Lung (tissue), 12 donors: ENCODE results near the gene FOSL1. TPM values are rescaled to one million over a fixed set of nuclear protein-coding genes. Genes with fewer than 3 reads are reported as not detected.

ENCODE experiments used
- ATAC-seq: fragments of 200-7000 bp; cut with Tn5 transposase; one replicate; pipeline ENCODE4 v1.9.1; 2020; ENCODE audit warnings: moderate number of reproducible peaks; ENCODE audit not compliant: insufficient read depth, low FRiP score
- DNase-seq, 3 donors: peaks; one replicate each; pipeline ENCODE4 v3.0.0-alpha.2; 2013 to 2017
- H3K27ac ChIP-seq, 2 donors: one replicate each; pipeline ENCODE4 v1.5.1; 2013; ENCODE audit warnings: mild to moderate bottlenecking in 2 of 2, moderate library complexity in 2 of 2, control low read depth in 1 of 2, inconsistent platforms in 1 of 2, low read depth in 1 of 2, low read length in 1 of 2
- H3K27me3 ChIP-seq, 3 donors: one replicate each; pipeline ENCODE4 v1.5.1; 2013; ENCODE audit warnings: low read length in 2 of 3; ENCODE audit not compliant: control insufficient read depth in 3 of 3, insufficient read depth in 3 of 3
- H3K36me3 ChIP-seq, 4 donors: one replicate each; pipeline ENCODE4 v1.5.1; 2013; ENCODE audit warnings: low read length in 4 of 4, mild to moderate bottlenecking in 1 of 4, moderate library complexity in 1 of 4; ENCODE audit not compliant: control insufficient read depth in 4 of 4, insufficient read depth in 4 of 4
- H3K4me1 ChIP-seq, 5 donors: one replicate each; pipeline ENCODE4 v1.5.1; 2013; ENCODE audit warnings: low read length in 5 of 5, mild to moderate bottlenecking in 2 of 5, moderate library complexity in 1 of 5; ENCODE audit not compliant: control insufficient read depth in 5 of 5, insufficient read depth in 5 of 5
- H3K4me3 ChIP-seq: one replicate; pipeline ENCODE4 v1.5.1; 2013; ENCODE audit warnings: mild to moderate bottlenecking, control low read depth, moderate library complexity
- H3K9ac ChIP-seq, 2 donors: one replicate each; pipeline ENCODE4 v1.5.1; 2013; ENCODE audit warnings: low read length in 2 of 2, control low read depth in 1 of 2; ENCODE audit not compliant: insufficient read depth in 1 of 2
- H3K9me3 ChIP-seq, 4 donors: one replicate each; pipeline ENCODE4 v1.5.1; 2013; ENCODE audit warnings: low read length in 3 of 4, mild to moderate bottlenecking in 1 of 4, moderate library complexity in 1 of 4; ENCODE audit not compliant: control insufficient read depth in 4 of 4, insufficient read depth in 3 of 4
- WGBS, 2 donors: extraction: QIAGEN DNeasy Blood & Tissue Kit; methylation state at CpG; one replicate each; pipeline ENCODE4 v1.1.7; 2013; 5-methylcytosine and 5-hydroxymethylcytosine counted together
- polyA plus RNA-seq, 2 donors: library from polyadenylated mRNA; stranded (reverse); fragments of 200-250 nt; gene quantifications; one replicate each; pipeline ENCODE4 v1.2.1, GENCODE V29; 2013
- total RNA-seq, 2 donors: library from RNA; depleted of rRNA in 1 of 2; stranded (reverse); fragments of >200 nt in 1 of 2; gene quantifications; one replicate each; pipeline ENCODE4 v1.2.1, GENCODE V29; 2014 to 2021
- TF ChIP-seq, protein P1 (sequence below): IDR thresholded peaks from 2 replicates; pipeline ENCODE4 v1.5.1; 2012; ENCODE audit warnings: mild to moderate bottlenecking; ENCODE audit errors: control extremely low read depth, extremely low read depth
- donor health status: control.
- donor health status: control.
- donor health status: Bipolar disorder and iron deficiency.
- donor health status: healthy.
- donor health status: DM: yes; HTN: yes; CAD: no.

The FOSL1 gene
- total and polyA plus RNA-seq, 4 donors: 0.43 to 19.9 (median 15.3) TPM

- Histone ChIP-seq H3K27me3 (no peaks in the 10 kb centered on the region), H3K27ac (no peak within 1 kb of the TSS), H3K4me3 (no peak within 1 kb of the TSS), H3K9me3 (no peaks in the 10 kb centered on the region), H3K36me3 (peaks cover 7 to 23% (median 15%) of the 10 kb centered on the region in 4 donors), H3K4me1 (peaks cover 0 to 5% (median 0%) of the 10 kb centered on the region in 5 donors), H3K9ac (no peak within 1 kb of the TSS)
- TF ChIP-seq, protein P1, sequence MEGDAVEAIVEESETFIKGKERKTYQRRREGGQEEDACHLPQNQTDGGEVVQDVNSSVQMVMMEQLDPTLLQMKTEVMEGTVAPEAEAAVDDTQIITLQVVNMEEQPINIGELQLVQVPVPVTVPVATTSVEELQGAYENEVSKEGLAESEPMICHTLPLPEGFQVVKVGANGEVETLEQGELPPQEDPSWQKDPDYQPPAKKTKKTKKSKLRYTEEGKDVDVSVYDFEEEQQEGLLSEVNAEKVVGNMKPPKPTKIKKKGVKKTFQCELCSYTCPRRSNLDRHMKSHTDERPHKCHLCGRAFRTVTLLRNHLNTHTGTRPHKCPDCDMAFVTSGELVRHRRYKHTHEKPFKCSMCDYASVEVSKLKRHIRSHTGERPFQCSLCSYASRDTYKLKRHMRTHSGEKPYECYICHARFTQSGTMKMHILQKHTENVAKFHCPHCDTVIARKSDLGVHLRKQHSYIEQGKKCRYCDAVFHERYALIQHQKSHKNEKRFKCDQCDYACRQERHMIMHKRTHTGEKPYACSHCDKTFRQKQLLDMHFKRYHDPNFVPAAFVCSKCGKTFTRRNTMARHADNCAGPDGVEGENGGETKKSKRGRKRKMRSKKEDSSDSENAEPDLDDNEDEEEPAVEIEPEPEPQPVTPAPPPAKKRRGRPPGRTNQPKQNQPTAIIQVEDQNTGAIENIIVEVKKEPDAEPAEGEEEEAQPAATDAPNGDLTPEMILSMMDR: no peak
- ATAC-seq (no peak), DNase-seq (no peak)
- 14 to 22% methylated on average over 7 of the region's 7 CpGs for WGBS, 2 donors
These were observed 20.6 kb downstream of the FOSL1 start, which contains the start of gene CTSW for GRCh38 chr11:65879617-65880016. CTSW (plus strand) TSS chr11:65879837; CDS start chr11:65879855, 18 bp downstream.

- DNase-seq (peak; percentile 96 to 97 (median 97)), ATAC-seq (peak; percentile 97)
- Histone ChIP-seq H3K27me3 (no peaks in the 10 kb centered on the region), H3K4me3 (peak overlapping the region; percentile 17), H3K4me1 (peaks cover 0 to 27% (median 9%) of the 10 kb centered on the region in 5 donors), H3K36me3 (peaks cover 0 to 26% (median 9%) of the 10 kb centered on the region in 4 donors), H3K9me3 (no peaks in the 10 kb centered on the region), H3K27ac (peak overlapping the region; percentile 67 to 87), H3K9ac (peak overlapping the region in 1 of 2 donors; percentile 61)
- TF ChIP-seq, protein P1: no peak
- WGBS, 2 donors: 7 to 9% methylated on average over 44 to 54 of the region's 54 CpGs
These were observed 26.7 kb downstream of the FOSL1 start for GRCh38 chr11:65873318-65874156.

GRCh38 chr11:65872586-65873317, 27.4 kb downstream of the FOSL1 start, which contains the start of gene EFEMP2:
EFEMP2 (minus strand) TSS chr11:65872800; CDS start chr11:65872354, 446 bp downstream.
- no peaks in the 10 kb centered on the region for H3K9me3 ChIP-seq
- peak within 1 kb of the TSS; percentile 61 to 74 for H3K9ac ChIP-seq
- WGBS, 2 donors: 2 to 3% methylated on average over 36 to 69 of the region's 69 CpGs
- H3K4me3 ChIP-seq: peak within 1 kb of the TSS; percentile 51
- H3K36me3 ChIP-seq: peaks cover 0 to 33% (median 10%) of the 10 kb centered on the region in 4 donors
- TF ChIP-seq, protein P1: no peak
- DNase-seq: peak; percentile 82 to 92 (median 89)
- peaks cover 0 to 27% (median 9%) of the 10 kb centered on the region in 5 donors for H3K4me1 ChIP-seq
- ATAC-seq: no peak
- no peaks in the 10 kb centered on the region for H3K27me3 ChIP-seq
- H3K27ac ChIP-seq: peak within 1 kb of the TSS; percentile 67 to 89
